ENCODE results near the gene ARHGAP6.

ARHGAP6 gene

DNA sequence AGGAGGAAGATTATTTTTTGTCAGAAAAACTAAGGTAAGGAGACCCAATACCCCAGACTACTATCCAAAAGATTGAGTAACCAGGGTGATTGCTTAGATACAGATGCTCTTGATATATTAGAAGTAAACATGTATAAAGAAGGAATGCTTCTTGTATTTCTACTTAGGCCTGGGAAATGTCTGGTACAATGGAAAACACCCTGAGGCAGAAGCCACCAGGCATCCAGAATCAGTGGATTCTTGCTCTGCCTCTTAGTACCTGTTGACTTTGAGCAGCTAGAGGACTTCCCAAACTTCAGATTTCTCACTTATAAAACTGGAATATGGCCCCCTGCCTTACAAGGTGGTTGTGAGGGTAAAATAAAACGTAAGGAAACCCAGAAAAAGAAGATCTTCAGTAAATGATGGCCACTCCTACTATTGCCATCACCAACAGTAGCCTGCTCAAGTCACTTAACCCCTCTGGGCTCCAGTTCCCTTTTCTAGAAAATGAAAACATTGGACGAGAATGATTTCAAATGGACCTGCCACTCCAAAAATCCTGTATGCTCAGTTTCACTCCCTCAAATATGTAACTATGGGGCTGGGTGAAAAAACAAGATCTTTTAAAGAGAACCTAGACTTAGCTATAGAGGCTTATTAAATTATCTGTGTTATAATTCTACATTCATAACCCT is 315.9 kb downstream of the ARHGAP6 start:
- no peak for DNase-seq (ENCODE audit: low spot score)

DNA sequence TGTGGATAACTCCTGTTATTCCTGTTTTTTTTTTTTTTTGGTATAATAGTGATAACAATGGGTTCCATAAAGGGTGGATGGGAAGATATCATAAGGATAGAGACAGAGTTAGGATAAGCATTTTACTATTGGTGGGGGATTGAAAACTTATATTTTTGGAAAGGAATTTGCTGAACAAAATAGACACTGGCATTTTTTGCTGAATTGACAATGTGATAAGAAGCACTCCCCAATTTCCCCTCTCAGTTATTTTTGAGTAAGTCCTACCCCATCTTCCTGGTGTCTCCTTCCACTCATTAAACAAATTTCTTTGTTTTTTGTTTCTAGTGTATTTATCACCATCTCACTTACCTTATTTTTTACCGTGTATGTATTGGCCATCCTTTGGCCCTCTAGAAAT is 316.7 kb downstream of the ARHGAP6 start:
- no peak for DNase-seq (ENCODE audit: low spot score)

DNA sequence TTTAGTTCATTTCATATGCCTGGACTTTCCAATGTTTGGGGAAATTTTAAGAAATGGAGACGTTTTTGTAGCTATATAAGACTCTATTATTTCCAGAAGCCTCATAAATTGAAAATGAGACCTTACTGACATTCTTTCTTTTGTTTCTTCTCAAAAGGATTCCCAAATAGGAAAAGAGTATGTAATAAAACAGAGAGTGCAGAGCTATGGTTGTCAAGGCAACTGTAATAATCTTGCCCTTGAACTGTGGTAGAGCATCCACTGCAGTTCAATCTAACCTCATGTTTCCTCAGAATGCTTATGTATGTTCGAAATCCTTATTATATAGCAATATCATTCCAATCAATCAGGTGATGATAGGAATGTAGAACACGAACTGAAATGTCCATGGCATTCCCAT is 318.4 kb downstream of the ARHGAP6 start:
- no peak for DNase-seq (ENCODE audit: low spot score)

DNA sequence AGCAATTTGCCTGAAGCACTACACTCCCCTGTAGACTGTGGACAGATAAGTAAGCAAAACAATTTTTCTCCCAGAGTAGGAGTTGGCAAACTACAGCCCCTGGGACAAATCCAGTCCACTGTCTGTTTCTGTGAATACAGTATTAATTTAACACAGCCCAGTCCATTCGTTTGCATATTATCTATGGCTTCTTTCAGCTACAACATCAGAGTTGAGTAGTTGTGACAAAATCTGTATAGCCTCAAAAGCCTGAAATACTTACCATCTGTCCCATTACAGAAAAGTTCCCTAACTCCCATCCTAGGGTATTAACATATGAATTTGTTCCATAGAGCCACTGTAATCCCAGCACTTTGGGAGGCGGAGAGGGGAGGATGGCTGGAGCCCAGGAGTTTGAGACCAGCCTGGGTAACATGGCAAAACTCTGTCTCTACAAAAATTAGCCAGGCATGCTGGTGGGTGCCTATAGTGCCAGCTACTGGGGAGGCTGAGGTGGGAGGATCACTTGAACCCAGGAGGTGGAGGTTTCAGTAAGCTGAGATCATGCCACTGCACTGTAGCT is 319.5 kb downstream of the ARHGAP6 start:
- DNase-seq (ENCODE audit: low spot score), result no peak

DNA sequence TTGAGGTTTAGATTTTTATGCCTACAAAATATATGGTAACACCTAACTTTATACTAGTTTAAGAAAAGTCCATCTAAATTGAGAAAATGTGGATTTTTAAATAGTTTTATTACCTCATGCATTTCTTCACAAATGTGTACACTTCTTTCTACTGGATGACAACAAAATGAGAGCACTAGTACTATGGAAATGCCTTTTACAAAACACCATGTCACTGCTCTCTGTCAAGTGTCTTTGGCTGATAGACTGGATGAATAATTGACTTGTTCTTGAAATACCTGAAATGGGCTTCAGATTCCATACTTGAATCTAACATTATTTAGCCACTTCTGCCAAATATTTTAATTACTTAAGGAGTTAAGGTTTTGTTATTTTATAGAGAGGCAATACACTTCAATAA is 323.0 kb downstream of the ARHGAP6 start:
- DNase-seq (ENCODE audit: low spot score), result no peak

DNA sequence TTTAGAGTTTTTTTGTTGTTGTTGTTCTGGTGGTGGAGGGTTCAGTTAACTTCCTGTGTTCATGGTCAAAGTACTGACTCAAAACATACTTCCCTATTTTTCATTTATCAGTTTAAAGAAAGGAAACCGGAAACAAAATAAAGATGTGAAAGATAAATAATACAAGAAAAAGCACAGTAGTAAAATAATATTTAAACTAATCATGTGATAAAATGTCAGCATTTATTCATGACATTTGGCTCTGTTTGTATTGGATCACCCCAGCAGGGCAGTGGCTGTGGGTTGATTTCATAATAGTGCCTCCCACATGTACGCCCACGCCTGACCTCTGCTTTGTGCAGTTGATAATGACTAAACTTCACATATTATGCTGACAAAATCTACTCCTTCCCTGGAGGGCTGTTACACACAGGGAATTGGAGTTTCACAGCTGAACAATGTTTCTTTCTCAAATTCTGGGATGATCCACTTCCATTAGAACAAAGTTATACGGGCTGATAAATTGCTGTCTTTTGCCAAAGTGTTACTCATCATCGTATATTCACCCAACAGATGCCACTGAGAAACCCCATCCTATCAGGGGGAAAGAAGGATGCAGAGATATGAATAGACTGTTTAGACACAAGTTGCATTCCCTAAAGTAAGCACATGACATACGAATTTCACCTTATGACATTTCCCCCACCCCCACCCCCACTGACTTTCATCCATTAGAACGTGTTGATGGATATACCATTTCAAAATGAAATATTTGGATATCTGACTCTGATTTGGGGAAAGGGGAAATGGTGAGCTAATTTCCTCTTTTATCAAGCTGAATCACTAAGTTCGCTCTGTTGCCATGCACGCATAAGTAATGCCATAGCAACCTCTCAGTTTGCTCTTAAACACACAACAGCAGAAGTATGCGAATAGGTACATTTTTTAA is 324.2 kb downstream of the ARHGAP6 start:
- DNase-seq (ENCODE audit: low spot score), result peak; percentile 70

DNA sequence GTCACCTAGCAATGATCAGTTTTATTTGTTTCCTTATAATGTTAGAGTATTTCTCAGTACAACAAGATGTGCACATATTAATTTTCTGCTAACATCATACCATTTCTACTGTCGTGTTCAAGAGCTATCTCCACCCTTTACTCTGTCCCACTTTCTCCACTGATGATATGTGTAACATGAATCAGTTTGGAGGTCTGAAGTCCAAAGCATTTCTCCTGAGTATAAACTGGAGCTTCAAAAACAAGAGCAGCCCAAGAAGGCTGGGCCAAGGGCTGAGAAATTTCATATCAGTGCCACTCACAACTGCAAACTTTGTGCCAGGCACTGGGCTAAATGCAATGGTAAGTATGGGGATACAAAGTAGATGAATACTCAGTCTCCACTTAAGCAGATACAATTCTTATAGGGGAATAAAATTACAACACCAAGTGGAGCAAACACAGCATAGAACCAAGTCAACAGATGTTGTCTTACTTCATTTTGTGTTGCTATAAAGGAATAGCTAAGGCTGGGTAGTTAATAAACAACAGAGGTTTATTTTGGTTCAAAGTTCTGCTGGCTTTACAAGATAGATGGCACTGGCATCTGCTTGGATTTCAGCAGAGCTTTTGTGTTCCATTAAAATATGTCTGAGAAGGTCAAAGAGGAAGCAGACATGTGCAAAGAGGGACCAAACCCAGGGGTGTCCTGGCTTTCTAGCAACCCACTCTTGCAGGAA is 328.3 kb downstream of the ARHGAP6 start:
- DNase-seq (ENCODE audit: low spot score), result no peak

DNA sequence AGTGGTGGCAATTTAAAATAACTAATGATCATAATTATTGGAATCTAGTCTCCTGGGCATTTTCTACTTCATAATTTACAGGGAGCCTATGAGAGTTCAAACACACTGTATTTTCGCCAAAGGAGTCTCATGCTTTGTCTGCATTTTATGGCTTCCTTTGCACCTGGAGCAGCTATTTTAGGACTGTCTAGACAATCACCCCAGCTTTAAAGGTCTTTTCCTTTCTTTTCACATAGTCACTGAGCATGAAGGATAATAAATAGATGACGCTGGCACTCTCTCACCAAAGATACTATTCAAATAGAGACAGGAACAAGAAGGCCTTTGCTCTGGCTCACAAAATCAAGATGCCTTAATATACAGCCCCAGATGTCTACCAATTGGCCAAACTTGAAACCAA is 329.5 kb downstream of the ARHGAP6 start:
- DNase-seq (ENCODE audit: low spot score), result no peak

DNA sequence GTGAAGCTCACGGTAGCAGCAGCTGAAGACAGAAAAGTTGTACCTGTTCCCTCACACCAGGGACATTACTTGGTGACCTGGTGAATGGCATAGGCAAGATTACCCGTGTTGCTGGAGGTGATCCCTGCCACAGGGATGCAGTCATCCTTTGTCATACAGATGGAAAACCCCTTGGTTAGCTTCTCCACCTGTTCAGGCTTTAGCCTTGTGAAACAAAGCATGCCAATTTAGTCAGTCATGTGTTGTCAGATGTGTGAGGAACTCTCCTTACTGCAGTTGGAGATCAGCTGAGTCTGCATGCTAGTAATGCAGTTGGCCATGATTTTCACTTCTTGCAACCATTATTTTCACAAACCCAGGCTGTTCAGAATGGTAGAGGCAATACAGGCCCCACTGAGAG is 331.6 kb downstream of the ARHGAP6 start:
- DNase-seq (ENCODE audit: low spot score), result no peak

DNA sequence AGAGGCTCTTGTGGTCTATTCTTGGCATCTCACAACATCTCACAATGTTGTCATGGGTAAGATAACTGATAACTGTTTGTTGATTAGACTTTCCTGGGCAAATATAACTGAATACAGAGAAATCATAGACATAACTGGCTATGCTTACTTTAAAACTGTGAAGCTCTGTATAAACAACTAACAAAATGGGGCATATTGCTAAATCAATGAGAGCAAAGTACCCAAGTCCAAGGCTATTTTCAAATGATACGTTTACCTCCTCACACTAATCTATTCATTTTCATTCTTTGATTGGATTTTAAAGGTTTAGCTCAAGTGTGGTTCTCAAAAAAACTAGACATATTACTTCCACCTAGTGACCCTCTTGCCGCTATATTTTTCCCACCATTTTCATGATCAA is 333.9 kb downstream of the ARHGAP6 start:
- DNase-seq (ENCODE audit: low spot score), result no peak

DNA sequence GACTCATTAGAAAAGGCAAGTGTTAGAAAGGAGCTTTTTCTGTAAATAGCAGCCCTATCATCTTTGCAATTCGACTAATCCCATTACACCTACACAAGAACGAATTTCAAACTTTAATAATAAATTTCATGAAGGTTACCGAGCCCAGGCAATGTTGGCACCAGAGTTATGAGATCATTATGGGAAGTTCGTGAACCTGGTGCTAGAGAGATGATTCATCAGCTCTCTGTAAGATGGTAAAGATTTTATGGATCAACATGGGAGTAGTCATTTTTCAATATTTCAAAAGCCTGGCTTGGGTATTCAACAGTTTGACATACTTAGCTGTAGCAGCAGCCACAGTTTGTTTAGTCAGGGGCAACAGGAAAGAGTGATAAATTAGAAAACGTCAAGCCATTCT is 336.7 kb downstream of the ARHGAP6 start:
- no peak for DNase-seq (ENCODE audit: low spot score)

DNA sequence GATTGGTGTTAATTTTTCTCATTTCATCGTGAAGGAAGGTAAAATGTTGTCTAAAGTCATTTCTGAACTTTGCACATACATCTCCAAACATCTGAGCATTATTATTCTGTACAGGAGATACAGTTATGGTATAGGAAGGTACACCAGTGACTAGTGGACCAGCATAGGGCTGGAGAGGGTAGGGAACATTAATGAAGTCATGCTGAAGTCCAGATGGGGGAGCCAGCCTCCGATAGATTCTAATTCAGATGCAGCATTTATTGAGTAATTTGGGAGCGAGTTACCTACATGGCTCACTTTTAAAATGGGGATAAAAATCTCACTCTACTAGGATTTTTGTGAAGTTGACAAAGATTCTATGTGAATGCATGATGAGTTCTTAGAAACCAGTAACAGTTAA is 337.6 kb downstream of the ARHGAP6 start:
- DNase-seq (ENCODE audit: low spot score), result no peak

DNA sequence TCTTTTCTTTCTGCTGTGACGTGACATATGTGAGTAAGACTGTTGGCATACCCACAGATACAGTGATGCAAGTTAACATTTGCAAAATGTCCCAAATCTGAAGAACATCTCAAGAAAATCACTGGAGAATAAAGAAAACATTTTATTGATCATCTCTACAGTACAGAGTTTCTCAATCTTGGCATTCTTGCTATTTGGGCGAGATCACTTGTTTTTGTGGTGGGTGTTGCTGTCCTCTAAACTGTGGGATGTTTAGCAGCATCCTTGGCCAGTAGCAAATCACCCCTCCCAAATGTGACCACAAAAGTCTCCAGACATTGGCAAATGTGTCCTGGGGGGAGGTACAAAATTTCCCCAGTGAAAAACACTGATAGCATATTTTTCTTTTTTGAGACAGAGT is 343.7 kb downstream of the ARHGAP6 start:
- no peak for DNase-seq (ENCODE audit: low spot score)

DNA sequence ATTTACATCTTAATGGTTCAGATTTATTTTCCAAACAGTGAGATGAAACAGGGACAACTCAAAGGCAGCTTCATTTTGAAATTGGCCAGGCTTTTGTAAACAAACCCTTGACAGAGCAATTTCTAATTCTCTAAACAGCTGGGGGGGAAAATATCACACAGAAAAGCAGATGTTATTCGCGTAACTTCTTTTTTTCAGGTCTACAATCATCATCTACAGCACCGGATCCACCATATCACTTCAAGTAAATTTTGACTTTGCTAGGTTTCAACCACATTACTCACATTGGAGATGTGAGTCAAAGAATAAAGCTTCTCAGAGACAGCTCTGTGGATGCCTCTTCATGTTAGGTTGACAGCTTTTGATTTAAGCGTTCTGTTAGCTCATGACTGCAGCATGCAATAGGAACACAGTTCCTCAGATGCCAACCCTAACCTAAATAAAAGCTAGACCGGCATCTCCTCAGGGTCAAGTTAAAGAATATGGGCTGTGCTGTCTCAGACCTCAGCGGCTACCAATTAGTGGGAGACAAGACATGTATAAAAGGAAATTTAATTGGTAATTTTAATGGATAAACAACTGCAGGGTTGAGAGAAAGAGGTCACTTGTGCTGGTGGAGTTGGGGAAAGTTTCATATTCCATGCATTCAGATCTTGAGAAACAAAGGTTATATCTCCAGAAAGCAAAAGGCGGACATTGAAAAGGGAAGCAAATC is 345.8 kb downstream of the ARHGAP6 start:
- no peak for DNase-seq (ENCODE audit: low spot score)

DNA sequence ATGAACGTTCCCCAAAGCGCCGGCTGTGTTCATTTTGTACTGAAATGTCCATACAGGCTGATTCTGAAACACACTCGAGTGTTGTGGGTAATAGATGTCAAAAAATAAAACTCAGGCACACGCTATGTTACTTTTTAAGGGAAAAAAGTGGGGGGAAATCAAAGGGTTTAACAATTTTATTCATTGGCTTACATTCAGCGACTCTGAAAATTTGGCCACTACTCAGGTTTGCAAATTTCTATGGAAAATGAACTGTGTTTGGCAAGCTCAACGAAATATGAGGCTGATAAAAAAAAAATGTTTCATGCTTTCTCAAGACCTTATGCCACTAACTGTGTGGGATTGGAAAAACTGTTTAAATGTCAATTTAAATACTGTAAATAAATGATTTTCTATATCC is 354.0 kb downstream of the ARHGAP6 start:
- DNase-seq (ENCODE audit: low spot score), result no peak

DNA sequence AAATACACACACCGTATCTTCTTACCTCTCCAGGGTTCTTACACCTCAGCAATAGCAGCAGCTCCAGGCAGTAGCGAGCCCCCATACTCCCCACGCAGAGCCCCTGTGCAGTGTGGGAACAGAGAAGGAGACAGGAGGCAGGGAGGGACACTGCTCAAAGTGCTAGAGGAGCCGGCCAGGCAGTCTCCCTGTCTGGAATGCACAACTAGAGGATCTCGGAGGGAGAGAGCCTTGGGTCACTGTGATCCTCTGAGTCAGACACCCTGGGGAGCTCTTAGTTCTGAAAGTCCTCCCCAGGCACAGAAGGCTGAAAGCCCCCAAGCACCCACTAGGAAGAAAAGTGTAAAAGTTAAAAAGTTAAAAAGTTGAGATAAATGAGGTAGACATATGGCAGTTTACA is 356.5 kb downstream of the ARHGAP6 start:
- no peak for DNase-seq (ENCODE audit: low spot score)

DNA sequence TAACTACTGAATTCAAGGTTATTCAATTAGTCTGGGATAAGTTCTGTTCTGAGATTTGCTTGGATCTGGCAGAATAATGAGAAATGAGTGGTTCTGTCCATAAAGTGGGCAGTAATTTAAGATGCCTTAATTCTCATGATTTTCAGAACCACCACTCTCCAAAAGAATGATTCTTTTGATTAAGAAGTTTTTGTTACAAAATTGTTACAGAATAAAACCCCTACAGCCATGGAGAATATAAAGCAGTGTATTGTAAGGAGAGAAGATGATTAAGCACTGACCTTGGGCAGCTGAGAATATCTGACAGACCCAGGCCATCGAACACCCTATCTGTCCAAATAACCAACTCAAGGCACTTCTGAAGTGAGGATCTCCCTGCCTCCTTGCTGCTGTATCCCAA is 360.1 kb downstream of the ARHGAP6 start:
- peak; percentile 66 for DNase-seq (ENCODE audit: low spot score)

DNA sequence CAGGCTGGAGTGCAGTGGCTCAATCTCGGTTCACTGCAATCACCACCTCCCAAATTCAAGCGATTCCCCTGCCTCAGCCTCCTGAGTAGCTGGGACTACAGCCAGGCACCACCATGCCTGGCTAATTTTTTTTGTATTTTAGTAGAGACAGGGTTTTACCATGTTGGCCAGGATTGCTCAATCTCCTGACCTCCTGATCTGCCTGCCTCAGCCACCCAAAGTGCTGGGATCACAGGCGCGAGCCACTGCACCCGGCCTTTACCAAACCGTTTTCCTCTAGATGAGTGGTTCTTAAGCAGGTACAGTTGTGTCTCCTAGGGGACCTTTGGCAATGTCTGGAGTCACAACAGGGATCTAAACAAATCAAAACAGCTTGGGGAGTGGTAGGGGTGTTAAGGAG is 360.9 kb downstream of the ARHGAP6 start:
- no peak for DNase-seq (ENCODE audit: low spot score)

DNA sequence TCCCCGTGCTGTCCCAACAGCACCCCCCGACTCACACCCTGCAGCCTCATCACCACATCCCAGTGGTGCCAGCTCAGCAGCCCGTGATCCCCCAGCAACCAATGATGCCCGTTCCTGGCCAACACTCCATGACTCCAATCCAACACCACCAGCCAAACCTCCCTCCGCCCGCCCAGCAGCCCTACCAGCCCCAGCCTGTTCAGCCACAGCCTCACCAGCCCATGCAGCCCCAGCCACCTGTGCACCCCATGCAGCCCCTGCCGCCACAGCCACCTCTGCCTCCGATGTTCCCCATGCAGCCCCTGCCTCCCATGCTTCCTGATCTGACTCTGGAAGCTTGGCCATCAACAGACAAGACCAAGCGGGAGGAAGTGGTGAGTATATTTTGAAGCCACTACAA is 367.1 kb downstream of the ARHGAP6 start:
- DNase-seq (ENCODE audit: low spot score), result no peak

DNA sequence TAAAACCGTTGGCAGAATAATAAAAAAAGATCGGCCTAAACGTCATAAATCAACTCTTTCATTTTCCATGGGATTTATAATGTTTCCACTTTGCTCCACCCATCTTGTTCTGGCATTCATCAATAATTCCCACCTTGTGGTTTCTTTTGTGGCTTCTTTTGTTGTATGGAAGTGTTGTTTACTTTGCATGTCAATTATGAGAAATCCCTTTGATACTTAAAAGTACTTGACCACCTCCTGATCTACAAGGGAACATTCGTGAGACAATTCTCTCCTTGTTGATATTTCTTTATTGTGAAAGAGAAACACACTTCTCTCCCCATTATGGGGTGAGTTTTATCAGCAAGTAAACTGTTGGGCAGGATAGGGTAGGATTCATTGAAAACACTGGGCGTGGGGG is 369.7 kb downstream of the ARHGAP6 start:
- no peak for DNase-seq (ENCODE audit: low spot score)

DNA sequence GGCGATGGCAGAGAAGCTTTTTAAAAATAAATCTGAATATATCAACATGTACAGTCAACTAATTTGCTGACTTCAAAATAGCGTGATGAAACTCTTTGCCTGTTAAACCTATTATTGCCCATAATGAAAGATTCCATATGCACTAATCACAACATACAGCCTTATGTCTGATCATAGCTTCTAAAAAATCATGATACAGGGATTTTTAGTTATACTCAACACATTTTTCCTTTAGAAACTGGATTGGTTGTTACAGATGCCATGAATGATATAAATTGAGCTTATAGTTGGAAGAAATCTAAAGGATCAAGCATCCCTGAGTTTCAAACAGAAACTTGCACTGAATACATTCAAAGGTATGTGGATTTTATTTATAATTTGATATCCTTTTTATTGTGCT is 372.6 kb downstream of the ARHGAP6 start, which contains the start of gene AMELX:
TSS of gene AMELX (plus strand) at position 301 of the 400 bp plus-strand sequence. CDS start 1,376 bp downstream, outside the sequence.
- DNase-seq (ENCODE audit: low spot score), result no peak
